Tibial nerve (tissue), 4 donors: Measurements from ENCODE around the gene CCBE1. TPM values are rescaled to one million over a fixed set of nuclear protein-coding genes. Genes with fewer than 3 reads are reported as not detected.

Experiments
- DNase-seq, 2 donors: peaks; one replicate each; pipeline ENCODE4 v3.0.0-alpha.2; 2019; ENCODE audit warnings: low spot score in 2 of 2
- H3K27ac ChIP-seq, 4 donors: fragments of 200-600 bp; sonication (generic) in 3 of 4; one replicate each; pipeline ENCODE4 v1.5.1; 2017 to 2019; ENCODE audit warnings: mild to moderate bottlenecking in 1 of 4
- H3K27me3 ChIP-seq, 2 donors: fragments of 200-600 bp; sonication (generic) in 1 of 2; one replicate each; pipeline versions ENCODE4 v1.5.1 to v1.6.0; 2017 to 2019
- H3K36me3 ChIP-seq, 3 donors: fragments of 200-600 bp; sonication (generic); one replicate each; pipeline ENCODE4 v1.5.1; 2018 to 2019
- H3K4me1 ChIP-seq, 4 donors: fragments of 200-600 bp; sonication (generic) in 3 of 4; one replicate each; pipeline ENCODE4 v1.5.1; 2017 to 2019
- H3K4me3 ChIP-seq, 4 donors: fragments of 200-600 bp; sonication (generic) in 3 of 4; one replicate each; pipeline ENCODE4 v1.5.1; 2017 to 2019; ENCODE audit warnings: mild to moderate bottlenecking in 1 of 4, moderate library complexity in 1 of 4
- H3K9me3 ChIP-seq, 4 donors: fragments of 200-600 bp; sonication (generic) in 3 of 4; one replicate each; pipeline ENCODE4 v1.5.1; 2017 to 2019
- EP300 ChIP-seq, 2 donors: sonication (generic); formaldehyde crosslinking; IDR thresholded peaks; one replicate each; pipeline ENCODE4 v1.6.1; 2017; ENCODE audit warnings: antibody characterized with exemption in 2 of 2, mild to moderate bottlenecking in 1 of 2
- POLR2A ChIP-seq, 2 donors: fragments of 450-650 bp; IDR thresholded peaks; one replicate each; pipeline ENCODE4 v1.6.1; 2017; ENCODE audit warnings: antibody characterized with exemption in 2 of 2, mild to moderate bottlenecking in 2 of 2, moderate library complexity in 2 of 2
- WGBS, 2 donors: methylation state at CpG; one replicate each; pipeline ENCODE4 v1.1.5; 2018; 5-methylcytosine and 5-hydroxymethylcytosine counted together
- total RNA-seq, 4 donors: library from RNA; depleted of rRNA; stranded (reverse); fragments of >200 nt; gene quantifications; one replicate each; pipeline ENCODE4 v1.1.0, GENCODE V29; 2016
- TF ChIP-seq, protein P1 (sequence below), 5 experiments: fragments of 200-600 bp in 3 of 5; fragments of 450-650 bp in 2 of 5; sonication (generic) in 3 of 5; IDR thresholded peaks; one replicate each; pipeline ENCODE4 v1.5.1; 2016 to 2019; ENCODE audit warnings: antibody characterized with exemption in 5 of 5, mild to moderate bottlenecking in 3 of 5, moderate library complexity in 2 of 5

CCBE1 gene
- total RNA-seq, 4 donors from 2014 or later, result 0.30 to 3.9 (median 1.3) TPM

DNA sequence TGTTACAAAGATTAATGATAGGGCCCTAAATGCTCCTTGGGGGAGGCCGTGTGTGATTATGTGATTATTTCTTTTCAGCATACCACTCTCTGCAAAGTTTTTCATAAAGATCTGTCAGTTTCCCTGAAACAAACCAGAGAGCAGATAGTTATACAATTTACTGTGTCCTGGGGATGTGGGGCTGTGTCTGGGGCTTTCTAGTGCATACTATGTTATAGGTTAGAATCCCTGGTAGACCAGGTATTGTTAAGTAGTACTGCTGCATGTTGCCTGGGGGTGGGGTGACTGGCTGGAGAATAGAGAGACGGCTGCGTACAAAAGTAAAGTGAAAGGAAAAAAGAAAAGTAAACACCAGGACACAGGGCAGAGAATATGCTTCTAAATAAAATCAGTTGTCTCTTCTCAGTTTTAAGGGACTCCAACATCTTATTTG, 3.3 kb upstream of the CCBE1 start:
- no peaks in the 10 kb centered on the region for H3K9me3 ChIP-seq
- peaks cover 0 to 29% of the 10 kb centered on the region in 2 donors for H3K27me3 ChIP-seq
- H3K36me3 ChIP-seq, result no peaks in the 10 kb centered on the region
- H3K4me3 ChIP-seq, result no peak overlapping the region
- H3K27ac ChIP-seq, result no peak overlapping the region
- 76 to 83% methylated on average over 3 of the region's 3 CpGs for WGBS, 2 donors
- TF ChIP-seq EP300 (IDR thresholded peaks at IDR 0.05), result no peak
- TF ChIP-seq POLR2A (IDR thresholded peaks at IDR 0.05), result no peak
- TF ChIP-seq, protein P1, sequence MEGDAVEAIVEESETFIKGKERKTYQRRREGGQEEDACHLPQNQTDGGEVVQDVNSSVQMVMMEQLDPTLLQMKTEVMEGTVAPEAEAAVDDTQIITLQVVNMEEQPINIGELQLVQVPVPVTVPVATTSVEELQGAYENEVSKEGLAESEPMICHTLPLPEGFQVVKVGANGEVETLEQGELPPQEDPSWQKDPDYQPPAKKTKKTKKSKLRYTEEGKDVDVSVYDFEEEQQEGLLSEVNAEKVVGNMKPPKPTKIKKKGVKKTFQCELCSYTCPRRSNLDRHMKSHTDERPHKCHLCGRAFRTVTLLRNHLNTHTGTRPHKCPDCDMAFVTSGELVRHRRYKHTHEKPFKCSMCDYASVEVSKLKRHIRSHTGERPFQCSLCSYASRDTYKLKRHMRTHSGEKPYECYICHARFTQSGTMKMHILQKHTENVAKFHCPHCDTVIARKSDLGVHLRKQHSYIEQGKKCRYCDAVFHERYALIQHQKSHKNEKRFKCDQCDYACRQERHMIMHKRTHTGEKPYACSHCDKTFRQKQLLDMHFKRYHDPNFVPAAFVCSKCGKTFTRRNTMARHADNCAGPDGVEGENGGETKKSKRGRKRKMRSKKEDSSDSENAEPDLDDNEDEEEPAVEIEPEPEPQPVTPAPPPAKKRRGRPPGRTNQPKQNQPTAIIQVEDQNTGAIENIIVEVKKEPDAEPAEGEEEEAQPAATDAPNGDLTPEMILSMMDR (IDR thresholded peaks at IDR 0.05), result no peak
- DNase-seq, result no peak
- peaks cover 0 to 24% (median 7%) of the 10 kb centered on the region in 4 donors for H3K4me1 ChIP-seq

DNA sequence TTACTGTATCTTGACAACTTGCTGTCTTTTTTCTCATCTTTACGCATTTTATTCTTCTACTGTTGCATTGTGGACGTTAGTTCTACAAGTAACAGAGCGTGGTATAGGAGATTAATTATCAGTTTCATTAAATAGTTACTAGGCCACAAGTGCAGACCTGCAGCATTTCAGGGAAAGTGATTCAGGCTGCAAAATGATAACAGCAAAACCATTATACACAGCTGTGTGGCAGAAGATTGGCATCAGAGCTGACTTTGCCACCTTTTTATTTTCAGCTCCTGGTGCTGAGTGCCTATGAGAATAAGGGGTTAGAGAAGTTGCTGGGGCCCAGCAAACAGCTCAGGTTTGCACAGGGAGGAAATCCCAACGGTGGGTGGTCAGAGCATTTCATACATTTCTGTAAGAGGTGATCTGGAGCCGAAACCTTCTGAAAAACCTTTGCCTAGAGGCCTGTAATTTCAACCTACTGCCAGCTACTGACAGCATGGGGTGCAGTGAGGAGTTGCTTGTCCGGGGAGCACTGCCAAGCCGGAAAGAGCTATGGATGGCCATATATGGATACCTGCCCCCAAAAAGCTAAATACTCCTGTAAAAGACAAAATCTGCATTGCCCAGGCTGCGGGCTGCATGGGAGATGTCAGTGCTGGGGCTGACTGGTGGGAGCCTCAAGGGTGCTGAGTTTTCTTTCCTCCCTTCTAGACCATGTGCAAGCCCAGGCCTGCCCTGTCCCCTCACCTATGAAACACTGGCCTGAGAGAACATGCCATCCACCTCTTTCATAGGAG, 2.7 kb upstream of the CCBE1 start:
- H3K27ac ChIP-seq, result no peak overlapping the region

GRCh38 chr18:59699061-59699460, 1.8 kb upstream of the CCBE1 start:
- H3K27ac ChIP-seq, result no peak overlapping the region

More for the DNA sequence above, 2.7 kb upstream of the CCBE1 start:
- Histone ChIP-seq H3K9me3 (no peaks in the 10 kb centered on the region), H3K36me3 (no peaks in the 10 kb centered on the region), H3K27me3 (peaks cover 0 to 35% of the 10 kb centered on the region in 2 donors), H3K4me1 (peaks cover 0 to 24% (median 7%) of the 10 kb centered on the region in 4 donors), H3K4me3 (no peak overlapping the region)
- no peak for DNase-seq
- 82 to 83% methylated on average over 6 to 8 of the region's 8 CpGs for WGBS, 2 donors
- TF ChIP-seq POLR2A (IDR thresholded peaks at IDR 0.05) (no peak), EP300 (IDR thresholded peaks at IDR 0.05) (no peak)
- TF ChIP-seq, protein P1 (IDR thresholded peaks at IDR 0.05), result no peak

GRCh38 chr18:59696311-59697235, 650 bp downstream of the CCBE1 start:
- peaks cover 0 to 36% of the 10 kb centered on the region in 2 donors for H3K27me3 ChIP-seq
- H3K27ac ChIP-seq, result no peak overlapping the region
- H3K4me3 ChIP-seq, result peak overlapping the region in 3 of 4 donors; percentile 16 to 46 (median 26)
- 4 to 6% methylated on average over 18 to 64 of the region's 79 CpGs for WGBS, 2 donors
- H3K4me1 ChIP-seq, result peaks cover 0 to 24% (median 7%) of the 10 kb centered on the region in 4 donors
- H3K9me3 ChIP-seq, result no peaks in the 10 kb centered on the region
- no peak for TF ChIP-seq EP300 (IDR thresholded peaks at IDR 0.05)
- TF ChIP-seq, protein P1 (IDR thresholded peaks at IDR 0.05), result no peak
- no peaks in the 10 kb centered on the region for H3K36me3 ChIP-seq
- DNase-seq, result no peak

More at GRCh38 chr18:59699061-59699460, 1.8 kb upstream of the CCBE1 start:
- no peak for TF ChIP-seq POLR2A (IDR thresholded peaks at IDR 0.05)
- TF ChIP-seq, protein P1 (IDR thresholded peaks at IDR 0.05), result no peak
- TF ChIP-seq EP300 (IDR thresholded peaks at IDR 0.05), result no peak
- H3K4me3 ChIP-seq, result no peak overlapping the region
- peaks cover 0 to 24% (median 7%) of the 10 kb centered on the region in 4 donors for H3K4me1 ChIP-seq
- no peaks in the 10 kb centered on the region for H3K36me3 ChIP-seq
- 93 to 97% methylated on average over 1 of the region's 1 CpG for WGBS, 2 donors
- H3K9me3 ChIP-seq, result no peaks in the 10 kb centered on the region
- no peak for DNase-seq
- H3K27me3 ChIP-seq, result peaks cover 0 to 36% of the 10 kb centered on the region in 2 donors
